ENCODE results near the gene DEFB132. TPM values are rescaled to one million over a fixed set of nuclear protein-coding genes. Genes with fewer than 3 reads are reported as not detected.

The DEFB132 gene
- total RNA-seq, 4 donors from 2014 or later = not detected

- Histone ChIP-seq H3K9me3 (no peaks in the 10 kb centered on the region), H3K36me3 (no peaks in the 10 kb centered on the region), H3K27ac (no peak overlapping the region), H3K4me1 (peaks cover 3 to 12% (median 4%) of the 10 kb centered on the region in 3 donors), H3K4me3 (no peak overlapping the region), H3K27me3 (peaks cover 0 to 18% (median 0%) of the 10 kb centered on the region in 4 donors)
- DNase-seq = no peak
- 73% methylated on average over 4 of the region's 13 CpGs; no CpG with 5 or more reads in 1 of the 2 donors for WGBS, 2 donors
- intact Hi-C loops (cut with DNase I) = loop anchor here (10.0 kb wide), 1 partner anchor 49 kb away; no protein-coding TSS in a partner anchor
- TF ChIP-seq POLR2A (IDR thresholded peaks at IDR 0.05) = no peak
- TF ChIP-seq CTCF (IDR thresholded peaks at IDR 0.05) = no peak
Measured at GRCh38 chr20:263701-264100, 6.2 kb downstream of the DEFB132 start.

DNA sequence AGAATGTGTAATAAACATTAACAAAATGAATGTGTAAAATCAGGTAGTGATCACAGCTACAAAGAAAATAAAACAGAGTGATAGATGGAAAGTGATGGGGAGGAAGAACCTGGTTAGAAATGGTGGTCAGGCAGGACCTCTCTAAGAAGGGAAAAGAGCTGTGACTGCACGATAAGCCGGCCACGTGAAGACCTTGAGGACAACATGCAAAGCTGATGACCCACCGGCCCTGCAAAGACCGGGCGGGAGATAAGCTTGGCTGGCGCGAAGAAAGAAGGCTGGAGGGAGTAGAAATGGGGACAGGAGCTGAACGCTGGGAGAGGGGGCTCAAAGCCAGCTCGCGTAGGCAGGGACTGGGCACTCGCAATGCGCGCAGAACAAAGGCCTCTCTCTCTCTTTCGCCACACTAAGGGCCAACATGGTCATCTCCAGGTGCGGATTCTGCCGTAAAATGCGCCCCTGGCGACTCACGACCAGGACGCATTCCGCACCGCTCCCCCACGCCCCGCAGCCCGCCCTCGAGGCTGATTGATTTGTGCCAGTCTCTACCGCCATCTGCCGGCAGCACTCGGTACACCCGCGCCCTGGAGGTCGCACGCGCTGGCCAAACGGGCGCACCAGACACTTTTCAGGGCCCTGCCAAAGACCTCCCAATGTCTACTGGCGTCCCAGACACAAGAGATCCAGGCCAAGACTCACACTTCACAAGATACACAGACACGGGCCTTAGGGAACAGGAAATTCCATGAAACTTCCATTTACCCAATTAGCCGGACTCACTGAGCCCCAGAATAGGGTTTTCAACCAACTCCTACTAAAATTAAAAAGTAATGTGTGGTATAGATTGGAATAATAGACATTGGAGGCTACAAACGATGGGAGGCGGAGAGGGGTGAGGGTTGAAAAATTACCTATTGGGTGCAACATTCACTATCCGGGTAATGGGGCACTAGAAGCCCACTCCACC is 9.4 kb downstream of the DEFB132 start:
- Histone ChIP-seq H3K4me3 (peak overlapping the region; percentile 12 to 62 (median 46)), H3K27ac (no peak overlapping the region), H3K4me1 (peaks cover 3 to 12% (median 4%) of the 10 kb centered on the region in 3 donors), H3K27me3 (peaks cover 0 to 18% (median 0%) of the 10 kb centered on the region in 4 donors), H3K9me3 (no peaks in the 10 kb centered on the region), H3K36me3 (no peaks in the 10 kb centered on the region)
- 9 to 14% methylated on average over 24 to 27 of the region's 43 CpGs for WGBS, 2 donors
- intact Hi-C loops (cut with DNase I) = loop anchor here (10.0 kb wide), 1 partner anchor 52 kb away; no protein-coding TSS in a partner anchor
- no peak for TF ChIP-seq POLR2A (IDR thresholded peaks at IDR 0.05)
- peak; percentile 88 to 99 (median 91) for TF ChIP-seq CTCF (IDR thresholded peaks at IDR 0.05)
- DNase-seq = peak; percentile 24

DNA sequence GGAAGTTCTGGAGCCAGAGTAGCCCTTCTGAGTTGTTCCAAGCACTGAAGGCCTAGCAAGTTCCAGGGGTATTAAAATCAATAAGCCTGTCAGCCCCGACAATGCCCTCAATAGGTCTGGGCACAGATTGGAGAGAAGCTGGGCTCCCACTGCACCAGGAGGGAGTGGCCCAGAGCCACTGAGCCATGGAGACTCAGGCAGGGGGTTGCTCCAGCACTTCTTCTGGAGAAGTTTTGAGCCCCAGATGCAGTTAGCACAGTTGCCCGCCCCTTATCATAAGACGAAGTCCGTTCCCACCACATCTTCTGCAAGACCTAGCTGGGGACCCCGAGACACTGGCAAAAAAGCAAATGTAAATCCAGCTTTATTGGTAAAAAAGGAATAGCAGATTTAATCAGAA is 13.0 kb downstream of the DEFB132 start:
- H3K4me1 ChIP-seq = peaks cover 3 to 12% (median 4%) of the 10 kb centered on the region in 3 donors
- H3K36me3 ChIP-seq = peaks cover 0 to 3% (median 0%) of the 10 kb centered on the region in 3 donors
- DNase-seq = no peak
- H3K27ac ChIP-seq = no peak overlapping the region
- WGBS, 2 donors = 51 to 62% methylated on average over 2 to 4 of the region's 5 CpGs
- intact Hi-C loops (cut with DNase I) = no loop called here
- no peak overlapping the region for H3K4me3 ChIP-seq
- H3K27me3 ChIP-seq = peaks cover 0 to 11% (median 0%) of the 10 kb centered on the region in 4 donors
- H3K9me3 ChIP-seq = no peaks in the 10 kb centered on the region
- TF ChIP-seq CTCF (IDR thresholded peaks at IDR 0.05) = no peak

DNA sequence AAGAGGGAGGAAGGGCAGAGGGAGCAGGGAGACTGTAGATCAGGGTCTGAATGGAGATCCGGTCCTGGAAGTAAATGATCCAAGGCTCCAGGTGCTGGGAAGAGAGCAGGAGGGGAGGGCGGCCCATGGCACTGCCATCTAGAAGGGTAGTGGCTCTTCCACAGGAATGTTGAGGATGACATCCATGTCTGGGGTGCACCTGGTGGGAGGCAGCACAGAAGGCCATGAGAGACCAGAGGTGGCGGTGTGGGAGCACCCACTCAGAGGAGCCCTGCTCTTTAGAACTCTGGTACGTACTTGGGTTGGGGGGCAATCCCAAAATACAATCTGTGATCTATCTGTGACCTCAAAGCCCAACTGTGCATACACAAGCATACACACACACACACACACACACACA is 13.5 kb downstream of the DEFB132 start:
- intact Hi-C loops (cut with DNase I) = no loop called here
- TF ChIP-seq CTCF (IDR thresholded peaks at IDR 0.05) (no peak), POLR2A (IDR thresholded peaks at IDR 0.05) (no peak)
- DNase-seq = no peak
- WGBS, 2 donors = 89 to 94% methylated on average over 3 of the region's 4 CpGs
- Histone ChIP-seq H3K4me3 (no peak overlapping the region), H3K27ac (no peak overlapping the region), H3K36me3 (peaks cover 0 to 9% (median 0%) of the 10 kb centered on the region in 3 donors), H3K27me3 (peaks cover 0 to 6% (median 0%) of the 10 kb centered on the region in 4 donors), H3K9me3 (no peaks in the 10 kb centered on the region), H3K4me1 (peaks cover 3 to 12% (median 4%) of the 10 kb centered on the region in 3 donors)

- Histone ChIP-seq H3K4me3 (no peak overlapping the region), H3K4me1 (peaks cover 2 to 8% (median 3%) of the 10 kb centered on the region in 3 donors), H3K27me3 (peaks cover 0 to 3% (median 0%) of the 10 kb centered on the region in 4 donors), H3K36me3 (peaks cover 0 to 13% (median 0%) of the 10 kb centered on the region in 3 donors), H3K9me3 (no peaks in the 10 kb centered on the region), H3K27ac (no peak overlapping the region)
- no peak for TF ChIP-seq CTCF (IDR thresholded peaks at IDR 0.05)
- no peak for TF ChIP-seq POLR2A (IDR thresholded peaks at IDR 0.05)
- no peak for DNase-seq
- intact Hi-C loops (cut with DNase I) = no loop called here
Measured at GRCh38 chr20:271528-271927, 14.0 kb downstream of the DEFB132 start.

Data from esophagus squamous epithelium (tissue), 5 donors.